HFF-Myc (cell line): ENCODE data around the gene TBX6.

Experiments
- DNase-seq: peaks from one replicate; pipeline ENCODE4 v3.0.0-alpha.2; 2011; ENCODE audit warnings: low read depth; ENCODE audit errors: extremely low read depth
- H3K4me3 ChIP-seq: replicated peaks from 2 replicates; pipeline ENCODE4 v1.5.1; 2011; ENCODE audit warnings: low read depth, mild to moderate bottlenecking, control low read depth, low read length
- CTCF ChIP-seq: IDR thresholded peaks from 2 replicates; pipeline ENCODE4 v1.5.1; 2012; ENCODE audit warnings: mild to moderate bottlenecking, low read depth, low read length, control low read depth; ENCODE audit errors: missing control alignments

TBX6 gene

GRCh38 chr16:30112197-30113030 is 20.7 kb upstream of the TBX6 start:
- TF ChIP-seq CTCF, result peak; percentile 67
- no peak overlapping the region for H3K4me3 ChIP-seq
- no peak for DNase-seq

DNA sequence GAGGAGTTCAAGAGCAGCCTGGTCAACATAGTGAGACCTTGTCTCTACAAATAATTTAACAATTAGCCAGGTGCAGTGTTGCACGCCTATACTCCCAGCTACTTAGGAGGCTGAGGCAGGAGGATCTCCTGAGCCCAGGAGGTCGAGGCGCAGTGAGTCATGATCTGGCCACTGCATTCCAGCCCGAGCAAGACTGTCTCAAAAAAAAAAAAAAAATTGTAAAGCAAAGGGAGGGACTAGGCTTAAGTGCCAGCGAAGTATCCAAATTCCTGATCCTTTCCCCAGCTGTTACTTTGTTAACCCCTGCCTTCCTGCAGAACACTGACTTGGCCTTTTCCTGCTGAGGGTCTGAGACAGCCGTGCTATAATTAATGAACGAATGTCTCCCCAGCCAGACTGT is 18.9 kb upstream of the TBX6 start:
- no peak overlapping the region for H3K4me3 ChIP-seq
- TF ChIP-seq CTCF, result no peak
- no peak for DNase-seq

GRCh38 chr16:30108059-30108850 is 16.5 kb upstream of the TBX6 start:
- no peak overlapping the region for H3K4me3 ChIP-seq
- no peak for DNase-seq
- TF ChIP-seq CTCF, result no peak

DNA sequence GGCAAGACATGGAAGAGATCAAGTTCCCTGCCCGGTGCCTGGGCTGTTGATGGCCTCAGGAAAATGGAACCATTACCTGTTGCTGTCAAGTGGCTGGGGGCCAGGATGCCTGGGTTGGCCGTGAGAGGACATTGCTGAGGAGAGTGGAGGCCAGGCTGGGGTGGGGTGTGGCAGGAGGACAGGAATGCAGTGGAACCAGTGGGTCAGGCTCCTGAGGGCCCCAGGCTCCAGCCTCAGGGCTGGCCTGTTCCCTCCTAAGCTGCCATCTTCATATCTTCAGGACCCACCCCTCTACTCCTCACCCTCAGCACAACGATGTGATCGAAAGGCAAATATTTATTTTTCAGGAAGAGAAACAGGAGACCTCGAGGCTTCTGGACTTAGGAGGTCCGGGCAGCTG is 12.8 kb upstream of the TBX6 start:
- H3K4me3 ChIP-seq, result no peak overlapping the region
- TF ChIP-seq CTCF, result no peak
- no peak for DNase-seq

DNA sequence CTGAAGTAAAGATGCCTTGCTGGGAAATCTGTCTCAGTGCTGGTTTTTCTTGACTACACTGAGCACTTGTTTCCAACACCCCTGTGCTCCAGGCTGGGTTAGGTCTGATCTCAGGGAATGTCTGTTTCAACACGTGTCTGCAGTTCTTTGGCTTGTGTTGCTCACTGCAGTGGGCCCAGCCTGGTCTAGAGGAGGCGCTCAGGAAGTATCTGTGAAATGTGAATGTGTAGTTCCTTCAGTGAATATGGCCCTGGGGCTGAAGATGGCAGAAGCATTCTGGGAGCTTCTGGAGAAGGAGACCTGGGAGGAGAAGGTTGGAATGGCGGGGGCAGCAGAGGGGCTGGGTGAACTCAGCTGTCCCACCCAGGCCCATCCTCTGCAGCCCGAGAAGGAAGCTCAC is 12.4 kb upstream of the TBX6 start:
- TF ChIP-seq CTCF, result no peak
- DNase-seq, result no peak
- no peak overlapping the region for H3K4me3 ChIP-seq

DNA sequence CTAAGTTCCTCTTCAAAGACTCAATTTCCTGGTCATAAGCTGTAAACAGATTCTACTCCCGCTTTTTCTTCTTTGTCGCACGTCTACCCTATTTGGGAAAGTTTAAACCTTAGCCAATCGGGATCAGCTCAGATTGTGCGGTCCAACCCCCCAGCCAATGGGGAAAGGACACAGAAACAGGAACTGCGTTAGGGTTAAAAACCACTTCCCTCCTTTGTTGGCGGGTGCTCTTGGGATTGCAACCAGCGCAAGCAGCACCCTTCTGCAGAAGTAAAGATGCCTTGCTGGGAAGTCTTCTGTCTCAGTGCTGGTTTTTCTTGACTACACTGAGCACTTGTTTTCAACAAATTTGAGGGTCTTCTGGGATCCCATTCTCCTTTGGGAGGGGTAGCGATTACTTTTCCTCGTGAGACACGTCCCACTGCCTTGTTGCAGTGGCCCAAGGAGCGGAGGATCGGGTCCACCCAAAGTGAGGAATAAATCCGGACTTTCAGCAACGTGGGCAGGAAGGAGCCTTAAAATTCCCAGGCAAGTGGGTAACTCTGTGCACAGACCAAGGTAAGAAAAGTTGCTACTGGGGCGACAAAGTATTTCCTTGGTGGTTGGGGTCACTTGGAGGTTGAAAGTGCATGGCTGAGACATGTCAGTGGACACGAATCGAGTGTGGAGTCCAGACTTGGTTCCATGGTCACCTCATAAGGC is 5.3 kb upstream of the TBX6 start:
- peak overlapping the region; percentile 29 for H3K4me3 ChIP-seq
- no peak for TF ChIP-seq CTCF
- no peak for DNase-seq
